Panc1 (cell line): ENCODE results near the gene KIAA0232.

ENCODE experiments used
- CTCF ChIP-seq: fragments of 450-650 bp; IDR thresholded peaks from 2 replicates; pipeline ENCODE4 v1.5.1; 2017; ENCODE audit warnings: mild to moderate bottlenecking
- TCF7L2 ChIP-seq: IDR thresholded peaks from 2 replicates; pipeline ENCODE4 v1.6.1; 2011; ENCODE audit warnings: mild to moderate bottlenecking, low read depth, low read length, inconsistent platforms

GRCh38 chr4:6776920-6777635, 5.4 kb upstream of the KIAA0232 start:
- TF ChIP-seq CTCF (no peak), TCF7L2 (no peak)
